ENCODE data around the gene XXYLT1.
"Not testable (repeated sequence)": the region's sequence is repeated elsewhere in the genome, so short reads cannot be mapped to it uniquely, and the experiment has no call there.

Gene XXYLT1

GRCh38 chr3:195087840-195088601 is 182.9 kb downstream of the XXYLT1 start:
- not testable (repeated sequence) for DNase-seq

- no peak for DNase-seq
Observed at GRCh38 chr3:195087328-195087727, 183.6 kb downstream of the XXYLT1 start.

- DNase-seq = no peak
Observed at GRCh38 chr3:195086885-195087284, 184.1 kb downstream of the XXYLT1 start.

GRCh38 chr3:195086341-195086740 is 184.6 kb downstream of the XXYLT1 start:
- no peak for DNase-seq

- DNase-seq = no peak
Observed at GRCh38 chr3:195085356-195086130, 185.4 kb downstream of the XXYLT1 start.

GRCh38 chr3:195084746-195085145 is 186.2 kb downstream of the XXYLT1 start:
- DNase-seq = no peak

- no peak for DNase-seq
Observed at GRCh38 chr3:195083659-195084058, 187.3 kb downstream of the XXYLT1 start.

GRCh38 chr3:195082811-195083210 is 188.1 kb downstream of the XXYLT1 start:
- no peak for DNase-seq

GRCh38 chr3:195081242-195081963 is 189.6 kb downstream of the XXYLT1 start:
- DNase-seq = no peak

GRCh38 chr3:195080571-195081151 is 190.3 kb downstream of the XXYLT1 start:
- DNase-seq = no peak

GRCh38 chr3:195080125-195080524 is 190.8 kb downstream of the XXYLT1 start:
- DNase-seq = no peak

GRCh38 chr3:195079636-195080035 is 191.3 kb downstream of the XXYLT1 start:
- DNase-seq = no peak

- no peak for DNase-seq
Observed at GRCh38 chr3:195078891-195079440, 192.0 kb downstream of the XXYLT1 start.

- DNase-seq = no peak
Observed at GRCh38 chr3:195077611-195078540, 193.1 kb downstream of the XXYLT1 start.

- no peak for DNase-seq
Observed at GRCh38 chr3:195076981-195077610, 193.9 kb downstream of the XXYLT1 start.

GRCh38 chr3:195075941-195076875 is 194.8 kb downstream of the XXYLT1 start:
- DNase-seq = no peak

GRCh38 chr3:195075199-195075940 is 195.6 kb downstream of the XXYLT1 start:
- no peak for DNase-seq

GRCh38 chr3:195073866-195074860 is 196.8 kb downstream of the XXYLT1 start:
- no peak for DNase-seq
